ENCODE results near the gene ZNF79. TPM values are rescaled to one million over a fixed set of nuclear protein-coding genes. Genes with fewer than 3 reads are reported as not detected.

ZNF79 gene
- total and polyA plus RNA-seq, 7 experiments from 2014 or later = 4.8 to 17.8 (median 10.8) TPM

DNA sequence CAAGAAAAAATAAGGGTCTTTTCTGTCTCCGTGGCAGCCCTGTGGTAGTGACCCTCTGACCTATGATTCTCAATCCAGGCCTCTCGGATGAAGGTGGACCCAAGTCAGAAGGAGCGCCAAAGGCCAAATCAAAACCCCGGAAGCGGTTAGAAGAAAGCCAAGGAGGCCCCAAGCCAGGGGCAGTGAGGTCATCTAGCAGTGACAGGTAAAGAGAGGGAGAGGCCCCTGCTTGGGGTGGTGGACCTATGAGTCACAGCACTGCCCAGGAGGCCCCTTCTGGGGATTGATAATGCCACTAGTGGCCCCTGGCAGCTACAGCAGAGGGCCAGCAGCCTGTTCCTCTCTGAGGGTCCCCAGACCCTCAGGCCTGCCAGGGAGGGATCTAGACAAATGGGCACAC lies 33.6 kb upstream of the ZNF79 start:
- CTCF ChIA-PET = no interaction called here
- POLR2A ChIA-PET = no interaction called here
- H3K4me3 ChIP-seq (ENCODE audit: low read length) = no peak overlapping the region
- H3K4me1 ChIP-seq (ENCODE audit: control insufficient read depth in 2 of 2, insufficient read depth in 2 of 2, low read length in 2 of 2) = peaks cover 13 to 20% of the 10 kb centered on the region in 2 donors
- no peak for ATAC-seq
- peak overlapping the region in 2 of 9 donors; percentile 24 to 78 for H3K27ac Mint-ChIP-seq
- H3K27ac ChIP-seq (ENCODE audit: low read depth, low read length) = no peak overlapping the region
- DNase-seq = peak in 1 of 9 donors; percentile 16
- H3K4me1 Mint-ChIP-seq = peaks cover 25 to 37% (median 28%) of the 10 kb centered on the region in 7 donors
- H3K9me3 ChIP-seq (ENCODE audit: control insufficient read depth in 2 of 3, low read length in 3 of 3) = no peaks in the 10 kb centered on the region
- no peak overlapping the region for H3K4me3 Mint-ChIP-seq
- no peaks in the 10 kb centered on the region for H3K36me3 Mint-ChIP-seq
- H3K27me3 Mint-ChIP-seq = peaks cover 57 to 80% (median 72%) of the 10 kb centered on the region in 5 donors
- peaks cover 6 to 43% of the 10 kb centered on the region in 2 donors for H3K27me3 ChIP-seq (ENCODE audit: control insufficient read depth in 2 of 2, insufficient read depth in 2 of 2, low read length in 2 of 2)
- intact Hi-C loops (cut with micrococcal nuclease) = no loop called here
- H3K9me3 Mint-ChIP-seq = peaks cover 0 to 5% (median 0%) of the 10 kb centered on the region in 11 donors
- H3K36me3 ChIP-seq (ENCODE audit: control insufficient read depth in 2 of 3, insufficient read depth in 3 of 3, low read length in 3 of 3) = no peaks in the 10 kb centered on the region

DNA sequence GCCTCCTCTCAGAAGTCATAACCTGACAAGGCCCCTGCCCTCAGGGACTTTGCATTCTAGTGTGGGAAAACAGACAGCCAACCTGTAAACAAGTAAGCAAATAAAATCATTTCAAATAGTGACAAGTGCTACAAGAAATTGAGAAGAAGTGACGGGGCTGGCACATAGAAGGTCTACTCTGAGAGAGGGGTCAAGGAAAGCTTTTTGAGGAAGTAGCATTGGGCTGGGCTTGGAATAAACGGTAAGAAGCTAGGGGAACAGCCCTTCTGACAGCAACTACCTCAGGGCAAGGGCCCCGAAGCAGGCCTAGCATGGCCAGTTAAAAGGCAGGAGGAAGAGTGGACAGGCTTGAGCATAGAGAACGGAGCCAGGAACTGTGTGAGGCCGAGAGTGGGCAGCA lies 32.0 kb upstream of the ZNF79 start:
- Mint-ChIP-seq H3K27ac (no peak overlapping the region), H3K9me3 (peaks cover 0 to 4% (median 0%) of the 10 kb centered on the region in 11 donors), H3K36me3 (no peaks in the 10 kb centered on the region), H3K4me1 (peaks cover 26 to 36% (median 28%) of the 10 kb centered on the region in 7 donors), H3K4me3 (no peak overlapping the region), H3K27me3 (peaks cover 47 to 79% (median 64%) of the 10 kb centered on the region in 5 donors)
- ATAC-seq (no peak), DNase-seq (peak in 1 of 9 donors; percentile 15)
- Histone ChIP-seq H3K36me3 (ENCODE audit: control insufficient read depth in 2 of 3, insufficient read depth in 3 of 3, low read length in 3 of 3) (no peaks in the 10 kb centered on the region), H3K27me3 (ENCODE audit: control insufficient read depth in 2 of 2, insufficient read depth in 2 of 2, low read length in 2 of 2) (peaks cover 6 to 43% of the 10 kb centered on the region in 2 donors), H3K27ac (ENCODE audit: low read depth, low read length) (no peak overlapping the region), H3K9me3 (ENCODE audit: control insufficient read depth in 2 of 3, low read length in 3 of 3) (no peaks in the 10 kb centered on the region), H3K4me3 (ENCODE audit: low read length) (no peak overlapping the region), H3K4me1 (ENCODE audit: control insufficient read depth in 2 of 2, insufficient read depth in 2 of 2, low read length in 2 of 2) (peaks cover 13 to 27% of the 10 kb centered on the region in 2 donors)
- ChIA-PET CTCF (no interaction called here), POLR2A (no interaction called here)
- intact Hi-C loops (cut with micrococcal nuclease) = no loop called here

DNA sequence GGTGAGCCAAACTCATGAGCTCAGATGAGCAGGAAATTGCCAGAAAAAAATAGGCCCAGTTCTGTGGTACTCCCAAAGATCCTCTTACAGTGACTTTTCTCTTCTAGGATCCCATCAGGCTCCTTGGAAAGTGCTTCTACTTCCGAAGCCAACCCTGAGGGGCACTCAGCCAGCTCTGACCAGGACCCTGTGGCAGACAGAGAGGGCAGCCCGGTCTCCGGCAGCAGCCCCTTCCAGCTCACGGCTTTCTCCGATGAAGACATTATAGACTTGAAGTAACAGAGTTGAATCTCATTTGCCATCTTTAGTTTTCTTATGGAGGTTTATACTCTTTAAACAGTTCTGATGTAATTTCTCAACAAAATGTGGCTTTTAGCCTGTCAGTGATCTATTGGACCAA lies 31.2 kb upstream of the ZNF79 start:
- intact Hi-C loops (cut with micrococcal nuclease) = no loop called here
- ATAC-seq (no peak), DNase-seq (peak in 1 of 9 donors; percentile 9)
- no peak overlapping the region for H3K4me3 Mint-ChIP-seq
- peaks cover 12 to 26% of the 10 kb centered on the region in 2 donors for H3K4me1 ChIP-seq (ENCODE audit: control insufficient read depth in 2 of 2, insufficient read depth in 2 of 2, low read length in 2 of 2)
- POLR2A ChIA-PET = interaction anchor here (1.1 kb wide), 1 partner anchor 58 kb away, joined by 3 read pairs; no protein-coding TSS in a partner anchor
- H3K27me3 ChIP-seq (ENCODE audit: control insufficient read depth in 2 of 2, insufficient read depth in 2 of 2, low read length in 2 of 2) = peaks cover 6 to 45% of the 10 kb centered on the region in 2 donors
- peaks cover 47 to 79% (median 64%) of the 10 kb centered on the region in 5 donors for H3K27me3 Mint-ChIP-seq
- no peak overlapping the region for H3K27ac Mint-ChIP-seq
- no peak overlapping the region for H3K4me3 ChIP-seq (ENCODE audit: low read length)
- H3K9me3 ChIP-seq (ENCODE audit: control insufficient read depth in 2 of 3, low read length in 3 of 3) = no peaks in the 10 kb centered on the region
- no peaks in the 10 kb centered on the region for H3K36me3 ChIP-seq (ENCODE audit: control insufficient read depth in 2 of 3, insufficient read depth in 3 of 3, low read length in 3 of 3)
- no peak overlapping the region for H3K27ac ChIP-seq (ENCODE audit: low read depth, low read length)
- H3K4me1 Mint-ChIP-seq = peaks cover 24 to 36% (median 28%) of the 10 kb centered on the region in 7 donors
- H3K36me3 Mint-ChIP-seq = no peaks in the 10 kb centered on the region
- CTCF ChIA-PET = no interaction called here
- H3K9me3 Mint-ChIP-seq = peaks cover 0 to 4% (median 0%) of the 10 kb centered on the region in 11 donors

DNA sequence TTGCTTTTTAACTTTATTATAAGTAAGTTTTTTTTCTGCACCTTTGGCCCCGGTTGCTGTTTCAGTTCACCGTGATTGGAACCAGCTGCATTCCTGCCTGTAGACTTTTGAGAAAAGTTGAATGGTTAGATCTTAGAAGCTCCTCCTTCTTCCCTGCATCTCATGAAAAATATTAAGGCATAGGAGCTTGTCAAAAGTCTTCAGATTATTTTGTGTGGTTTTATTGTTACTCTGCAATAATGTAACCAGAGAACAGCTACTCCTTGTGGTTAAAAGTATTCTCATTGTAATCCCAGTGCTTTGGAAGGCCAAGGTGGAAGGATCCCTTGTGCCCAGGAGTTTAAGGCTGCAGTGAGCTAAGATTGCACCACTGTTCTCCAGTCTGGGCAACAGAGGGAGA lies 30.5 kb upstream of the ZNF79 start:
- Histone ChIP-seq H3K4me3 (ENCODE audit: low read length) (no peak overlapping the region), H3K36me3 (ENCODE audit: control insufficient read depth in 2 of 3, insufficient read depth in 3 of 3, low read length in 3 of 3) (no peaks in the 10 kb centered on the region), H3K4me1 (ENCODE audit: control insufficient read depth in 2 of 2, insufficient read depth in 2 of 2, low read length in 2 of 2) (peaks cover 13 to 25% of the 10 kb centered on the region in 2 donors), H3K27ac (ENCODE audit: low read depth, low read length) (no peak overlapping the region), H3K9me3 (ENCODE audit: control insufficient read depth in 2 of 3, low read length in 3 of 3) (no peaks in the 10 kb centered on the region), H3K27me3 (ENCODE audit: control insufficient read depth in 2 of 2, insufficient read depth in 2 of 2, low read length in 2 of 2) (peaks cover 6 to 52% of the 10 kb centered on the region in 2 donors)
- intact Hi-C loops (cut with micrococcal nuclease) = no loop called here
- Mint-ChIP-seq H3K4me1 (peaks cover 21 to 35% (median 26%) of the 10 kb centered on the region in 7 donors), H3K9me3 (peaks cover 0 to 2% (median 0%) of the 10 kb centered on the region in 11 donors), H3K4me3 (no peak overlapping the region), H3K36me3 (no peaks in the 10 kb centered on the region), H3K27ac (no peak overlapping the region), H3K27me3 (peaks cover 53 to 82% (median 68%) of the 10 kb centered on the region in 5 donors)
- ATAC-seq = no peak
- POLR2A ChIA-PET = interaction anchor here (1.1 kb wide), 1 partner anchor 57 kb away, joined by 3 read pairs; no protein-coding TSS in a partner anchor
- CTCF ChIA-PET = no interaction called here
- DNase-seq = no peak

DNA sequence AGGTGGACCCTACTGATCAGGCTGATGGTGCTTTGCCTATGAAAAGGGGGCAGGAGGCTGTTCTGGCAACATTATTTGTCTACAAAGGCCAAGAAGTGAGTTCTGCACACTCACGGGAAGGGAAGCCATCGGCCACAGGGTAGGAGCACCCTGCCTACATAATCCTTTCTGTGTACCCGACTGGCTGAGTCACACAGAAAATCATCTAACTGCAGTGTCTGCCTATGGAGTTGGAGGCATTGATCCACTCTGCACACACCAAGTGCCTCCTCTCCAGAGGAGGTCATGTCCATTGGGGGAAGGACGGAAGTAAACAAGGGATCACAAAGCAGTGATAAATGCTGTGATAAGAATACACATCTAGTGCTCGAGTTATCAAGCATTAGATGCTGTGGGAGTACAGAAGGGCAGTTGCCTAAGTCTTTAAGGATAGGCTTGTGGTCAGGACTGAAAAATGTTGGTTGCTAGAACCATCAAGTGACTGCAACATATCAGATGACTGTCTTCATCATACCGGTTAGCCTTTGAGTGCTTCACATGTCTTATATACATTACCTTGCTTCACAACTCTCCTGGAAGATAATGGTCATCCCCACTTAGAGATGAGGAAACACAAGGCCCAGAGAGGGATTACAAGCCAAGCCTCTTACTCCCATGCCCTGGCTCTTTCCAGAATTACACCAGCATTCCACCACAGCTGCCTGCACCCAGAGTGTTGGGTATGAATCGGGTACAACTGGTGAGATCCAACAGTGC lies 28.5 kb upstream of the ZNF79 start:
- ATAC-seq = no peak
- H3K4me1 Mint-ChIP-seq = peaks cover 11 to 26% (median 16%) of the 10 kb centered on the region in 7 donors
- Histone ChIP-seq H3K4me3 (ENCODE audit: low read length) (no peak overlapping the region), H3K27ac (ENCODE audit: low read depth, low read length) (no peak overlapping the region), H3K27me3 (ENCODE audit: control insufficient read depth in 2 of 2, insufficient read depth in 2 of 2, low read length in 2 of 2) (peaks cover 1 to 54% of the 10 kb centered on the region in 2 donors), H3K9me3 (ENCODE audit: control insufficient read depth in 2 of 3, low read length in 3 of 3) (no peaks in the 10 kb centered on the region), H3K4me1 (ENCODE audit: control insufficient read depth in 2 of 2, insufficient read depth in 2 of 2, low read length in 2 of 2) (peaks cover 10 to 15% of the 10 kb centered on the region in 2 donors), H3K36me3 (ENCODE audit: control insufficient read depth in 2 of 3, insufficient read depth in 3 of 3, low read length in 3 of 3) (no peaks in the 10 kb centered on the region)
- peak in 1 of 9 donors; percentile 19 for DNase-seq
- H3K27ac Mint-ChIP-seq = no peak overlapping the region
- intact Hi-C loops (cut with micrococcal nuclease) = loop anchor here (1.0 to 2.0 kb wide), 3 partner anchors 7 to 171 kb away; partner anchors contain the start of genes LRSAM1 (in 1 of the 2) and RPL12 (in 1 of the 2)
- peak overlapping the region; percentile 8 to 74 (median 54) for H3K4me3 Mint-ChIP-seq
- no peaks in the 10 kb centered on the region for H3K36me3 Mint-ChIP-seq
- H3K27me3 Mint-ChIP-seq = peaks cover 52 to 80% (median 69%) of the 10 kb centered on the region in 5 donors
- peaks cover 0 to 2% (median 0%) of the 10 kb centered on the region in 11 donors for H3K9me3 Mint-ChIP-seq
- ChIA-PET POLR2A (interaction anchor here (0.9 to 1.8 kb wide), 4 partner anchors 8 to 56 kb away, joined by 3 to 5 read pairs (median 4); partner anchors contain the start of genes LRSAM1 and RPL12), CTCF (interaction anchor here (1.9 kb wide), 1 partner anchor 8 kb away, joined by 4 read pairs; no protein-coding TSS in a partner anchor)

DNA sequence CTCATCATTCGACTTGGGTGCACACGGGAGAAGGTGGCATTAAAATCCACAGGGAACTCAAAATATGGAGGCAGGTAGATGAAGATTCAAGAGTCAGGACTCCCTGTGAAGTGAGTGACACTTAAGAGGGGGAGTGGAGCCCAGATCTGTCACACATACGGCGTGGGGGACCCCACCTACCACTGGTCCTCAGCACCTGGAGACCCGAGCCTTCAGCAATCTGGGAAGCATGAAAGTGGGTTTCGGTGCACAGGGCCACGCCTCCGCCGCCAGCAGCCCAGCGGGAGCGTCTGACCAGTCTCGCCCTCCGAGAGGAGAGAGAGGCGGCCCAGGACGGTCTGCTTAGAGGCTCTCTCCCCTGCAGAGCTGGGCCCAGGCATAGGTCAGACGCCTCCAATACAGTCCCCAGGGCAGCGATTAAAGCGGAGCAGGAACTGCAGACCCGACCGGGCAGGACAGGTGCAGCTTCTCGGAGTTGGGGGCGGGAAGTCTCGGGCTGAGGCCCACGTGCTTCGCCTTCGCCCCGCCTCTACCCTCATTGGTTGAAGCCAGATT lies 27.9 kb upstream of the ZNF79 start:
- peaks cover 0 to 55% of the 10 kb centered on the region in 2 donors for H3K27me3 ChIP-seq (ENCODE audit: control insufficient read depth in 2 of 2, insufficient read depth in 2 of 2, low read length in 2 of 2)
- ChIA-PET POLR2A (interaction anchor here (0.9 to 1.8 kb wide), 5 partner anchors 9 to 55 kb away, joined by 3 to 5 read pairs (median 3); partner anchors contain the start of genes LRSAM1 and RPL12), CTCF (interaction anchor here (1.4 to 1.9 kb wide), 2 partner anchors 9 to 181 kb away, joined by 4 to 6 read pairs; no protein-coding TSS in a partner anchor)
- no peak overlapping the region for H3K27ac Mint-ChIP-seq
- H3K4me3 ChIP-seq (ENCODE audit: low read length) = peak overlapping the region; percentile 22
- H3K27ac ChIP-seq (ENCODE audit: low read depth, low read length) = no peak overlapping the region
- H3K27me3 Mint-ChIP-seq = peaks cover 52 to 81% (median 71%) of the 10 kb centered on the region in 5 donors
- peaks cover 10 to 15% of the 10 kb centered on the region in 2 donors for H3K4me1 ChIP-seq (ENCODE audit: control insufficient read depth in 2 of 2, insufficient read depth in 2 of 2, low read length in 2 of 2)
- H3K36me3 Mint-ChIP-seq = no peaks in the 10 kb centered on the region
- intact Hi-C loops (cut with micrococcal nuclease) = loop anchor here (1.0 to 2.0 kb wide), 3 partner anchors 8 to 172 kb away; partner anchors contain the start of genes LRSAM1 (in 1 of the 2) and RPL12 (in 1 of the 2)
- H3K9me3 Mint-ChIP-seq = peaks cover 0 to 2% (median 0%) of the 10 kb centered on the region in 11 donors
- no peak for DNase-seq
- no peaks in the 10 kb centered on the region for H3K9me3 ChIP-seq (ENCODE audit: control insufficient read depth in 2 of 3, low read length in 3 of 3)
- H3K4me3 Mint-ChIP-seq = peak overlapping the region; percentile 23 to 74 (median 60)
- H3K36me3 ChIP-seq (ENCODE audit: control insufficient read depth in 2 of 3, insufficient read depth in 3 of 3, low read length in 3 of 3) = no peaks in the 10 kb centered on the region
- peaks cover 11 to 26% (median 16%) of the 10 kb centered on the region in 7 donors for H3K4me1 Mint-ChIP-seq
- ATAC-seq = no peak
